H1 (cell line): ENCODE measurements around the gene MRRF. TPM values are rescaled to one million over a fixed set of nuclear protein-coding genes. Genes with fewer than 3 reads are reported as not detected.
A peak's percentile ranks its signal among the peaks of the same experiment; 100 is the strongest.

Experiments
- CTCF ChIA-PET: fragments of 300-600 bp; sonication (Branson Sonifier 250); formaldehyde crosslinking; loops from one replicate; lab custom pipeline; 2021; ENCODE audit not compliant: partially characterized antibody; lab: Charles Lee
- POLR2A ChIA-PET: fragments of 300-600 bp; sonication (Branson Sonifier 250); formaldehyde crosslinking; loops from one replicate; lab custom pipeline; 2021; ENCODE audit warnings: inconsistent platforms; ENCODE audit not compliant: partially characterized antibody; lab: Charles Lee
- DNase-seq, 2 experiments: peaks; one replicate each; pipeline versions ENCODE4 v3.0.0 to v3.0.0-alpha.2; 2010 to 2022; ENCODE audit warnings: low spot score in 2 of 2, low read depth in 1 of 2, mixed read lengths in 1 of 2
- FAIRE-seq: peaks from 2 replicates; lab custom pipeline; 2011; peaks lifted over from hg19 to GRCh38; lab: Jason Lieb, UNC
- H2AFZ ChIP-seq: 2 replicates; pipeline ENCODE4 v1.8.1; 2012; ENCODE audit warnings: low read length, inconsistent platforms
- H2AK5ac ChIP-seq: 2 replicates; pipeline ENCODE4 v1.6.1; 2013; ENCODE audit warnings: low read depth, low read length
- H2BK120ac ChIP-seq: replicated peaks from 2 replicates; pipeline ENCODE3; 2013; ENCODE audit warnings: low read depth, low read length, inconsistent platforms
- H2BK12ac ChIP-seq: 2 replicates; pipeline ENCODE4 v1.6.1; 2013; ENCODE audit warnings: low read depth, low read length
- H2BK15ac ChIP-seq: 2 replicates; pipeline ENCODE4 v1.6.1; 2013; ENCODE audit warnings: low read length
- H2BK20ac ChIP-seq: 2 replicates; pipeline ENCODE4 v1.6.1; 2013; ENCODE audit warnings: low read length
- H2BK5ac ChIP-seq: 2 replicates; pipeline ENCODE4 v1.6.1; 2013; ENCODE audit warnings: low read depth, low read length
- H3K14ac ChIP-seq: 2 replicates; pipeline ENCODE4 v1.6.1; 2013; ENCODE audit warnings: inconsistent platforms; ENCODE audit not compliant: insufficient read length
- H3K18ac ChIP-seq: 2 replicates; pipeline ENCODE4 v1.6.1; 2013; ENCODE audit warnings: low read length; ENCODE audit errors: extremely low read depth
- H3K23ac ChIP-seq: 2 replicates; pipeline ENCODE4 v1.6.1; 2013; ENCODE audit warnings: inconsistent platforms; ENCODE audit not compliant: insufficient read length
- H3K23me2 ChIP-seq: 2 replicates; pipeline ENCODE4 v1.6.1; 2013; ENCODE audit warnings: low read depth, low read length
- H3K27ac ChIP-seq: 2 replicates; pipeline ENCODE4 v1.6.1; 2011; ENCODE audit warnings: low read depth, low read length, inconsistent platforms
- H3K27me3 ChIP-seq, 4 experiments: replicated peaks in 1 of 4; 1 replicate in 1 of 4; 2 replicates in 3 of 4; pipeline versions ENCODE4 v1.6.1 to v1.8.1; 2011 to 2013; ENCODE audit warnings: low read length in 3 of 4, mild to moderate bottlenecking in 3 of 4, inconsistent platforms in 2 of 4, mixed read lengths in 2 of 4, moderate library complexity in 1 of 4; ENCODE audit not compliant: control insufficient read depth in 3 of 4, insufficient read depth in 3 of 4; ENCODE audit errors: extremely low read depth in 1 of 4
- H3K36me3 ChIP-seq, 4 experiments: 2 replicates each; pipeline versions ENCODE4 v1.6.1 to v1.8.1; 2011 to 2013; ENCODE audit warnings: mild to moderate bottlenecking in 4 of 4, low read length in 3 of 4, moderate library complexity in 2 of 4, control low read depth in 1 of 4, inconsistent platforms in 1 of 4; ENCODE audit not compliant: insufficient read depth in 4 of 4, control insufficient read depth in 2 of 4
- H3K4ac ChIP-seq: replicated peaks from 2 replicates; pipeline ENCODE3; 2013; ENCODE audit warnings: low read length, low read depth, mixed read lengths, inconsistent platforms; ENCODE audit not compliant: insufficient read length
- H3K4me1 ChIP-seq, 4 experiments: replicated peaks in 1 of 4; 1 replicate in 1 of 4; 2 replicates in 3 of 4; pipeline versions ENCODE4 v1.6.1 to v1.8.1; 2011 to 2013; ENCODE audit warnings: low read length in 3 of 4, inconsistent platforms in 2 of 4, mixed read lengths in 1 of 4; ENCODE audit not compliant: insufficient read depth in 4 of 4, control insufficient read depth in 3 of 4
- H3K4me2 ChIP-seq, 2 experiments: 2 replicates each; pipeline versions ENCODE4 v1.6.1 to v1.8.1; 2011 to 2013; ENCODE audit warnings: low read depth in 2 of 2, low read length in 2 of 2, control low read depth in 1 of 2, inconsistent platforms in 1 of 2, mild to moderate bottlenecking in 1 of 2; ENCODE audit not compliant: insufficient read depth in 1 of 2
- H3K4me3 ChIP-seq, 4 experiments: fragments of 200-600, 300-600 bp in 1 of 4; sonication (generic), shearing (Covaris generic), sonication (Bioruptor Twin) in 1 of 4; 2 replicates each; pipeline versions ENCODE4 v1.5.1 to v1.8.1; 2011 to 2016; ENCODE audit warnings: low read length in 4 of 4, low read depth in 3 of 4, control low read depth in 2 of 4, inconsistent platforms in 2 of 4, mild to moderate bottlenecking in 2 of 4, mixed read lengths in 1 of 4, moderate library complexity in 1 of 4; ENCODE audit not compliant: insufficient read depth in 2 of 4; ENCODE audit errors: extremely low read depth in 1 of 4
- H3K56ac ChIP-seq: replicated peaks from 2 replicates; pipeline ENCODE3; 2013; ENCODE audit warnings: low read depth, mild to moderate bottlenecking, mixed read lengths, low read length, inconsistent platforms; ENCODE audit not compliant: insufficient read length
- H3K79me1 ChIP-seq: 2 replicates; pipeline ENCODE4 v1.6.1; 2013; ENCODE audit warnings: low read depth, low read length, control low read depth
- H3K79me2 ChIP-seq, 2 experiments: 2 replicates each; pipeline versions ENCODE4 v1.6.1 to v1.8.1; 2012 to 2013; ENCODE audit warnings: low read length in 2 of 2, mild to moderate bottlenecking in 2 of 2, inconsistent platforms in 1 of 2; ENCODE audit not compliant: insufficient read depth in 2 of 2, control insufficient read depth in 1 of 2
- H3K9ac ChIP-seq, 4 experiments: replicated peaks in 1 of 4; 1 replicate in 1 of 4; 2 replicates in 3 of 4; pipeline versions ENCODE4 v1.6.1 to v1.8.1; 2011 to 2013; ENCODE audit warnings: low read depth in 3 of 4, low read length in 3 of 4, control low read depth in 2 of 4, mild to moderate bottlenecking in 2 of 4, moderate library complexity in 2 of 4, inconsistent platforms in 1 of 4; ENCODE audit errors: extremely low read depth in 1 of 4
- H3K9me3 ChIP-seq, 2 experiments: 2 replicates each; pipeline versions ENCODE4 v1.6.1 to v1.8.1; 2012 to 2013; ENCODE audit warnings: mild to moderate bottlenecking in 2 of 2, moderate library complexity in 2 of 2, control low read depth in 1 of 2, inconsistent platforms in 1 of 2, low read depth in 1 of 2, low read length in 1 of 2, mixed read lengths in 1 of 2; ENCODE audit not compliant: insufficient read depth in 2 of 2
- H4K20me1 ChIP-seq, 2 experiments: replicated peaks in 1 of 2; 2 replicates each; pipeline versions ENCODE3 to v1.8.1; 2011 to 2013; ENCODE audit warnings: inconsistent platforms in 2 of 2, low read length in 2 of 2, mild to moderate bottlenecking in 1 of 2; ENCODE audit not compliant: insufficient read depth in 2 of 2, control insufficient read depth in 1 of 2
- H4K5ac ChIP-seq: 2 replicates; pipeline ENCODE4 v1.6.1; 2013; ENCODE audit warnings: low read length, low read depth, mixed read lengths, inconsistent platforms; ENCODE audit not compliant: insufficient read length
- H4K8ac ChIP-seq: 2 replicates; pipeline ENCODE4 v1.8.0; 2013; ENCODE audit warnings: mild to moderate bottlenecking, moderate library complexity, low read length, inconsistent platforms; ENCODE audit not compliant: insufficient read depth; ENCODE audit errors: extremely low read depth
- H4K91ac ChIP-seq: replicated peaks from 2 replicates; pipeline ENCODE3; 2013; ENCODE audit warnings: low read length, mixed read lengths, inconsistent platforms; ENCODE audit not compliant: insufficient read length
- POLR2A ChIP-seq, 2 experiments: IDR thresholded peaks; 1 replicate in 1 of 2; 2 replicates in 1 of 2; pipeline ENCODE4 v1.6.1; 2011; ENCODE audit warnings: low read depth in 2 of 2, low read length in 2 of 2, mild to moderate bottlenecking in 2 of 2; ENCODE audit errors: control extremely low read depth in 1 of 2
- WGBS, 2 experiments: shearing (Covaris generic) in 1 of 2; methylation state at CpG; one replicate each; pipeline versions ENCODE4 v1.1.6 to v1.1.7; 2013 to 2015; ENCODE audit warnings: low lambda C conversion rate in 2 of 2, mixed read lengths in 2 of 2, inconsistent platforms in 1 of 2, low coverage in 1 of 2, missing lambda C conversion rate in 1 of 2; ENCODE audit not compliant: insufficient replicate concordance in 2 of 2, insufficient coverage in 1 of 2, insufficient read length in 1 of 2; ENCODE audit errors: extremely low coverage in 1 of 2, missing lambda C conversion rate in 1 of 2; 5-methylcytosine and 5-hydroxymethylcytosine counted together
- polyA plus RNA-seq, 7 experiments: library from polyadenylated mRNA; depleted of rRNA in 3 of 7; stranded (reverse) in 5 of 7; unstranded in 2 of 7; fragments of >200 nt in 5 of 7; fragments of 200-250 nt in 2 of 7; gene quantifications; 1 replicate in 5 of 7; 2 replicates in 1 of 7; 4 replicates in 1 of 7; pipeline versions ENCODE4 v1.2.1 to v1.2.3, GENCODE V29; 2011 to 2013; ENCODE audit warnings: missing spikeins in 2 of 7, mixed read lengths in 2 of 7
- total RNA-seq: library from RNA; stranded (reverse); fragmentation: NEBNext Ultra II Directional; extraction: Animal tissue kit (Norgen Biotek cat#: 25700); gene quantifications from 2 replicates; pipeline ENCODE4 v1.2.1, GENCODE V29; 2021

The MRRF gene
- total and polyA plus RNA-seq, 2 of the 8 experiments (the other 6 are each of a cell fraction or from before 2014, with no cell fraction given) = 29.4 to 47.8 TPM

DNA sequence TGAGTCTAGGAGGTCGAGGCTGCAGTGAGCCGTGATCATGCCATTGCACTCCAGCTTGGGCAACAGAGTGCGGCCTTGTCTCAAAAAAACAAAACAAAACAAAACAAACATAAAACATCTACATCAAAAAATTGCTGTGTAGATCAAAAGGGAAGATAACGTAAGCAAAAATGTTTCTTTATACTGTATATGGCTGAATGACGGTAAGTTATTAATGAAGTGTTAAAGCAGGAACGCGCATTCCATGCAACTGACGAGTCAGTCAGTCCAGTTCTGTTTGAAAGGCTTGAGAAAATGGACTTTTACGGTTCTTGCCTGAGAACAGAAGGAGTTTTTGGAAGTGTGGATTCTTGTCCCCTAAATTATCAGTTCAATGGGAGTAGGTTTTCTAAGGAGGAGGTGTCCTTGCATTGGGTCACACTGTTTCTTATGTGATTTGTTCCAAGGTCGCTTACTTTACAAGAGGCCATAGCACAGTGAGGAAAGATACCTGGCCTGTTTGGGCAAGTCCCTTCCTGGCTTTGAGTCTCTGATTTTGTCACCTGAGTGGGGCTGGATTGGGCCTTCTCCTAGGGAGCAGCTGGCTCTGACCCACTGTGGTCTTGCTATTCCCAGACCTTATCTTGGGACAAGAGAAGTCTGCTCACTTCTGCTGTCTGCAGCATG, 99.6 kb downstream of the MRRF start:
- no peaks in the 10 kb centered on the region for H3K79me2 ChIP-seq
- no peak overlapping the region for H4K5ac ChIP-seq
- H2BK12ac ChIP-seq = no peak overlapping the region
- no peaks in the 10 kb centered on the region for H3K23me2 ChIP-seq
- no peaks in the 10 kb centered on the region; a peak in 2 of 7 replicates for H3K27me3 ChIP-seq
- no peak overlapping the region for H3K18ac ChIP-seq
- H3K79me1 ChIP-seq = no peaks in the 10 kb centered on the region
- DNase-seq (no peak), FAIRE-seq (no peak)
- no peak overlapping the region for H3K23ac ChIP-seq
- H3K36me3 ChIP-seq = no peaks in the 10 kb centered on the region
- H2BK20ac ChIP-seq = no peak overlapping the region
- H2BK5ac ChIP-seq = no peak overlapping the region
- ChIA-PET POLR2A (no interaction called here), CTCF (interaction anchor here (0.8 to 3.0 kb wide), 7 partner anchors 9 to 269 kb away, joined by 3 to 14 read pairs (median 5); no protein-coding TSS in a partner anchor)
- H3K27ac ChIP-seq = no peak overlapping the region
- no peak overlapping the region for H2AK5ac ChIP-seq
- no peaks in the 10 kb centered on the region for H3K4me1 ChIP-seq
- H2BK15ac ChIP-seq = no peak overlapping the region
- WGBS, 2 experiments = 89% methylated on average over 10 of the region's 10 CpGs; no CpG with 5 or more reads in 1 of the 2 experiments
- H4K91ac ChIP-seq = no peak overlapping the region
- no peak overlapping the region for H3K14ac ChIP-seq
- no peak overlapping the region for H3K56ac ChIP-seq
- no peak overlapping the region for H3K4me3 ChIP-seq
- H3K4me2 ChIP-seq = no peak overlapping the region
- H2AFZ ChIP-seq = 0 out of 2 replicates have a peak overlapping the region, but pooled peaks have one; percentile 36
- H4K8ac ChIP-seq = no peak overlapping the region
- no peak overlapping the region for H2BK120ac ChIP-seq
- no peak overlapping the region for H3K4ac ChIP-seq
- no peaks in the 10 kb centered on the region for H4K20me1 ChIP-seq
- H3K9ac ChIP-seq = no peak overlapping the region
- H3K9me3 ChIP-seq = no peaks in the 10 kb centered on the region
- TF ChIP-seq POLR2A (IDR thresholded peaks at IDR 0.05; ENCODE audit: control extremely low read depth in 1 of 2, low read depth in 2 of 2, low read length in 2 of 2) = no peak
